PC-9 (cell line): ENCODE measurements around the gene SENP3. TPM values are rescaled to one million over a fixed set of nuclear protein-coding genes. Genes with fewer than 3 reads are reported as not detected.
A peak's percentile ranks its signal among the peaks of the same experiment; 100 is the strongest.

Experiments used
- BruUV-seq: library from RNA; stranded (reverse); fragments of 400-500 nt; replicated peaks from 2 replicates; lab custom pipeline; 2021; lab: Mats Ljungman, UMichigan
- CTCF ChIA-PET: fragments of 300-600 bp; sonication (Branson Sonifier 250); formaldehyde crosslinking; loops from one replicate; lab custom pipeline; 2022; ENCODE audit warnings: antibody characterized with exemption; lab: Charles Lee
- POLR2A ChIA-PET: fragments of 300-600 bp; sonication (Branson Sonifier 250); formaldehyde crosslinking; loops from one replicate; lab custom pipeline; 2022; ENCODE audit warnings: antibody characterized with exemption; ENCODE audit not compliant: unreplicated experiment; lab: Charles Lee
- DNase-seq, 2 experiments: peaks; one replicate each; pipeline versions ENCODE4 v3.0.0 to v3.0.0-alpha.2; 2015 to 2022; ENCODE audit warnings: mixed read lengths in 1 of 2
- H2AFZ ChIP-seq: fragments of 200-600 bp; sonication (generic); 2 replicates; pipeline ENCODE4 v1.8.1; 2017; ENCODE audit warnings: antibody characterized with exemption
- H3F3A ChIP-seq: fragments of 200-600 bp; sonication (generic); 2 replicates; pipeline ENCODE4 v1.8.1; 2017; ENCODE audit warnings: antibody characterized with exemption, mild to moderate bottlenecking, low read depth; ENCODE audit not compliant: insufficient read depth
- H3K27ac ChIP-seq: fragments of 200-600 bp; sonication (generic); 2 replicates; pipeline ENCODE4 v1.6.1; 2016; ENCODE audit warnings: mixed run types
- H3K27me3 ChIP-seq: fragments of 200-600 bp; sonication (generic); 2 replicates; pipeline ENCODE4 v1.6.1; 2016; ENCODE audit warnings: low read depth, mixed run types; ENCODE audit not compliant: insufficient read depth
- H3K36me3 ChIP-seq: fragments of 200-600 bp; sonication (generic); 2 replicates; pipeline ENCODE4 v1.6.1; 2016; ENCODE audit warnings: low read depth, mixed run types
- H3K4me1 ChIP-seq: fragments of 200-600 bp; sonication (generic); replicated peaks from 2 replicates; pipeline ENCODE4 v1.6.1; 2016; ENCODE audit warnings: mixed run types; ENCODE audit not compliant: insufficient read depth
- H3K4me2 ChIP-seq: fragments of 200-600 bp; sonication (generic); 2 replicates; pipeline ENCODE4 v1.6.1; 2017; ENCODE audit warnings: mixed run types
- H3K4me3 ChIP-seq: fragments of 200-600 bp; sonication (generic); 2 replicates; pipeline ENCODE4 v1.6.1; 2016; ENCODE audit warnings: mixed run types
- H3K79me2 ChIP-seq: fragments of 200-600 bp; sonication (generic); 2 replicates; pipeline ENCODE4 v1.6.1; 2017; ENCODE audit warnings: low read depth, mixed run types
- H3K9me2 ChIP-seq: fragments of 200-600 bp; sonication (generic); 2 replicates; pipeline ENCODE4 v1.8.1; 2017; ENCODE audit warnings: mild to moderate bottlenecking; ENCODE audit not compliant: insufficient read depth
- H3K9me3 ChIP-seq: fragments of 200-600 bp; sonication (generic); 2 replicates; pipeline ENCODE4 v1.8.1; 2016; ENCODE audit warnings: low read depth; ENCODE audit not compliant: insufficient read depth
- H4K20me1 ChIP-seq: fragments of 200-600 bp; sonication (generic); 2 replicates; pipeline ENCODE4 v1.8.1; 2017; ENCODE audit not compliant: insufficient read depth
- CTCF ChIP-seq: fragments of 200-600 bp; sonication (generic); conservative IDR thresholded peaks from 2 replicates; pipeline ENCODE4 v1.6.1; 2017; ENCODE audit warnings: mixed run types, antibody characterized with exemption, mild to moderate bottlenecking, moderate library complexity
- EZH2 ChIP-seq: fragments of 200-600 bp; sonication (generic); IDR thresholded peaks from 2 replicates; pipeline ENCODE4 v1.8.0; 2017; ENCODE audit warnings: antibody characterized with exemption, low read depth
- intact Hi-C: fragments of 100-400 bp; cut with micrococcal nuclease; formaldehyde crosslinking; loops from one replicate; pipeline ENCODE4 v1.10.0; 2022; ENCODE audit not compliant: unreplicated experiment
- total RNA-seq: library from RNA; stranded (reverse); gene quantifications from 2 replicates; pipeline ENCODE4 v1.2.3, GENCODE V29; 2021

SENP3 gene
- total RNA-seq, 1 experiment from 2014 or later, result 72.4 TPM

DNA sequence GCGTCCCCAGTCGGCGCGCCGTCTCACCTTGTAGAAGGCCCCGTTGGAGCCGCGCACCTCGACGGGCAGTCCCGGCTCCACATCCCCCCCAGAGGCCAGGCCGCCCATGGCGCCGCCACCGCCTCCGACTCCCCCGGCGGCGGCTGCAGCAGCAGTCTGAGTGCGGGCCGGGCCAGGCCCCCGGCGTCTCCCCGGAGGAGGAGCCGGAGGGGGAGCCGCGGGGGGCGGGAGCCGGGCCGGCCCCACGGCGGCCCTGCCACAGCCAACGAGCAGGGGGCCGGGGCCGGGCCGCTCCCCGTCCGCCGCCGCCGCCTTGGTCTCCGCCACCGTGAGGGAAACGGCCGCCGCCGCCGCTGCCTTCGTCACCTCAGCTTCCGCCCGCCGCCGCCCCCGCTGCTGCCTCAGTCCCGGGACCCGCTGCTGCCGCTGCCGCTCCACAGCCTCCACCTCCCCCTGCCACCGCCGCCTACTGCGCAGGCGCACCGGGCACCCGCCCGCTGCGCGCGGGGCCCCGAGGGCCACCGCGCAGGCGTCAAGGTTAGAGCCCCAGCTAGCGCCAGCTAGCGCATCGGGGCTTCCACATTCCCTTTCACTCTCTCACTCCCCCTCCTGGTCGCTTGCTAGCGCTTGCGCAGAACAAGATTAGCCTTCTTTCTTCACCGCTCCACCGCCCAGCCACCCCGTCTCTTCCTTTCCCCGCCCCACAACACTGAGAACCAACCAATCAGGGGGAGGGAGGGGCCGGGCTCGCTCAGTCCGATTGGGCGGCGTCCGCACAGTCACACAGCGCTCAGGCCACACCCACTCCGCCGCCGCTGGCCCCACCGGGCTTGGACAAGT lies 52.9 kb downstream of the SENP3 start, which contains the start of gene FXR2:
FXR2 (minus strand) TSS at position 473 of the 840 bp plus-strand sequence; CDS start at position 108, 365 bp downstream.
- H4K20me1 ChIP-seq, result no peaks in the 10 kb centered on the region; the same call in 1 of the 2 replicates
- peak within 1 kb of the TSS; percentile 76 for H3K4me2 ChIP-seq
- ChIA-PET CTCF (interaction anchor here (0.5 to 1.6 kb wide), 11 partner anchors 12 to 210 kb away, joined by 3 to 9 read pairs (median 6); partner anchors contain the start of gene TP53), POLR2A (interaction anchor here (0.5 to 1.4 kb wide), 18 partner anchors 9 to 574 kb away, joined by 3 to 22 read pairs (median 6); partner anchors contain the start of genes ALOX12B, MPDU1, PLSCR3 and SAT2)
- no peaks in the 10 kb centered on the region for H3K36me3 ChIP-seq
- peak; percentile 94 to 100 for DNase-seq
- H3K27me3 ChIP-seq, result no peaks in the 10 kb centered on the region
- H2AFZ ChIP-seq, result peak within 1 kb of the TSS; percentile 71
- peak within 1 kb of the TSS; percentile 73 for H3K27ac ChIP-seq
- peak; percentile 54; the same call in 1 of the 2 replicates for TF ChIP-seq CTCF
- TF ChIP-seq EZH2, result no peak
- no peaks in the 10 kb centered on the region for H3F3A ChIP-seq
- no TSS peak for BruUV-seq
- intact Hi-C loops, result loop anchor here (1.0 to 2.0 kb wide), 3 partner anchors 24 to 72 kb away; partner anchors contain the start of gene SOX15
- peak within 1 kb of the TSS; percentile 89 for H3K4me3 ChIP-seq
- H3K9me2 ChIP-seq, result no peaks in the 10 kb centered on the region
- no peaks in the 10 kb centered on the region for H3K9me3 ChIP-seq
- H3K79me2 ChIP-seq, result peaks cover 44% of the 10 kb centered on the region
- H3K4me1 ChIP-seq, result peaks cover 22% of the 10 kb centered on the region

- TSS peak; percentile 67 for BruUV-seq
Observed at GRCh38 chr17:7615265-7615747, 53.6 kb downstream of the SENP3 start.

More at GRCh38 chr17:7615265-7615747, 53.6 kb downstream of the SENP3 start:
- no peak for DNase-seq
- Histone ChIP-seq H3K79me2 (peaks cover 40% of the 10 kb centered on the region), H3F3A (no peaks in the 10 kb centered on the region), H3K9me2 (no peaks in the 10 kb centered on the region), H4K20me1 (no peaks in the 10 kb centered on the region; the same call in 1 of the 2 replicates), H3K4me3 (peak overlapping the region; percentile 55), H3K36me3 (no peaks in the 10 kb centered on the region), H2AFZ (peak overlapping the region; percentile 71; the same call in 1 of the 2 replicates), H3K27me3 (no peaks in the 10 kb centered on the region), H3K4me2 (peak overlapping the region; percentile 71), H3K4me1 (peaks cover 22% of the 10 kb centered on the region), H3K27ac (peak overlapping the region; percentile 73), H3K9me3 (no peaks in the 10 kb centered on the region)
- ChIA-PET POLR2A (interaction anchor here (0.5 to 1.4 kb wide), 17 partner anchors 9 to 575 kb away, joined by 3 to 22 read pairs (median 6); partner anchors contain the start of genes ALOX12B, MPDU1, PLSCR3 and SAT2), CTCF (interaction anchor here (0.6 to 1.3 kb wide), 9 partner anchors 35 to 705 kb away, joined by 3 to 9 read pairs (median 6); partner anchors contain the start of gene TP53)
- TF ChIP-seq CTCF (no peak), EZH2 (no peak)
- intact Hi-C loops, result loop anchor here (1.0 to 2.0 kb wide), 3 partner anchors 25 to 71 kb away; partner anchors contain the start of gene SOX15
